Tibial nerve (tissue), 4 donors: ENCODE data around the gene RCE1. TPM values are rescaled to one million over a fixed set of nuclear protein-coding genes. Genes with fewer than 3 reads are reported as not detected.

Experiments used
- DNase-seq, 2 donors: peaks; one replicate each; pipeline ENCODE4 v3.0.0-alpha.2; 2019; ENCODE audit warnings: low spot score in 2 of 2
- H3K27ac ChIP-seq, 4 donors: fragments of 200-600 bp; sonication (generic) in 3 of 4; one replicate each; pipeline ENCODE4 v1.5.1; 2017 to 2019; ENCODE audit warnings: mild to moderate bottlenecking in 1 of 4
- H3K27me3 ChIP-seq, 2 donors: fragments of 200-600 bp; sonication (generic) in 1 of 2; one replicate each; pipeline versions ENCODE4 v1.5.1 to v1.6.0; 2017 to 2019
- H3K36me3 ChIP-seq, 3 donors: fragments of 200-600 bp; sonication (generic); one replicate each; pipeline ENCODE4 v1.5.1; 2018 to 2019
- H3K4me1 ChIP-seq, 4 donors: fragments of 200-600 bp; sonication (generic) in 3 of 4; one replicate each; pipeline ENCODE4 v1.5.1; 2017 to 2019
- H3K4me3 ChIP-seq, 4 donors: fragments of 200-600 bp; sonication (generic) in 3 of 4; one replicate each; pipeline ENCODE4 v1.5.1; 2017 to 2019; ENCODE audit warnings: mild to moderate bottlenecking in 1 of 4, moderate library complexity in 1 of 4
- H3K9me3 ChIP-seq, 4 donors: fragments of 200-600 bp; sonication (generic) in 3 of 4; one replicate each; pipeline ENCODE4 v1.5.1; 2017 to 2019
- EP300 ChIP-seq, 2 donors: sonication (generic); formaldehyde crosslinking; IDR thresholded peaks; one replicate each; pipeline ENCODE4 v1.6.1; 2017; ENCODE audit warnings: antibody characterized with exemption in 2 of 2, mild to moderate bottlenecking in 1 of 2
- POLR2A ChIP-seq, 2 donors: fragments of 450-650 bp; IDR thresholded peaks; one replicate each; pipeline ENCODE4 v1.6.1; 2017; ENCODE audit warnings: antibody characterized with exemption in 2 of 2, mild to moderate bottlenecking in 2 of 2, moderate library complexity in 2 of 2
- WGBS, 2 donors: methylation state at CpG; one replicate each; pipeline ENCODE4 v1.1.5; 2018; 5-methylcytosine and 5-hydroxymethylcytosine counted together
- total RNA-seq, 4 donors: library from RNA; depleted of rRNA; stranded (reverse); fragments of >200 nt; gene quantifications; one replicate each; pipeline ENCODE4 v1.1.0, GENCODE V29; 2016
- TF ChIP-seq, protein P1 (sequence below), 5 experiments: fragments of 200-600 bp in 3 of 5; fragments of 450-650 bp in 2 of 5; sonication (generic) in 3 of 5; IDR thresholded peaks; one replicate each; pipeline ENCODE4 v1.5.1; 2016 to 2019; ENCODE audit warnings: antibody characterized with exemption in 5 of 5, mild to moderate bottlenecking in 3 of 5, moderate library complexity in 2 of 5

RCE1 gene
- total RNA-seq, 4 donors from 2014 or later = 18.1 to 25.8 (median 20.9) TPM

DNA sequence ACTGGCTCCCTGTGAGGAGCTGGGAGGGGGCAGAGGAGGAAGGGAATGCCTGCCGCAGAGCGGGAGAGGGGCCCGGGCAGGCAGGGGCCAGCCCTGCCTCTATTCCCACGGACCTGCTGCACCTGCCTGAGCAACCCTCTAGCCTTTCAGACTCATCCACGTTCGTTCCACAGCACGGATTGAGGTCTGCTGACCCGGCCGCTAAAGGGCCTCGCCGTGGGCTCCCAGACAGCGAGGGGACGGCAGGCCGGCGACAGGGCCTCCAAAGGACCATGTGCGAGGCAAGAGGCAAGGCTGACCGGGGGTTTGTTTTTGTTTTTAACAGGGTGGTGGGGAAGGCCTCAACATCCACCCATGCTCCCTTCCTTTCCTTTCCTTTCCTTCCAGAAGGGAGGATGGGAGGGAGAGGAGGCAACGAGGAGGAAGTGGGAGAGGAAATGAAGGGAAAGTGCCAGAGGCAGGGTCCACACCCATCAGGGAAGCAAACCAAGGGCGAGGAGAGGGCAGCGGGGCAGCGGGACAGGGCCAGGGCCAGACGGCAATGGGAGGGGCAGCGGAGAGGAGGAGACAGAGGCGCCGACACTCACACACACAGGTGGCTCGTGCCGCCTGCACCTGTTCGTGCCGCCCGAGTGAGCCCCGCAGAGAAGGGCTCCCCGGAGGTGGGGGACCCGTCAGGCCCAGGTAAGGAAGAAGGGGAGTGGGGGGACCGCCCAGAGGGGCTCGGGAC lies 21.1 kb downstream of the RCE1 start:
- H3K4me1 ChIP-seq = peaks cover 0 to 14% (median 0%) of the 10 kb centered on the region in 4 donors
- no peak for DNase-seq
- WGBS, 2 donors = 71 to 79% methylated on average over 31 to 35 of the region's 35 CpGs
- H3K4me3 ChIP-seq = no peak overlapping the region
- no peaks in the 10 kb centered on the region for H3K9me3 ChIP-seq
- H3K27ac ChIP-seq = no peak overlapping the region
- TF ChIP-seq EP300 (IDR thresholded peaks at IDR 0.05) (no peak), POLR2A (IDR thresholded peaks at IDR 0.05) (no peak)
- TF ChIP-seq, protein P1, sequence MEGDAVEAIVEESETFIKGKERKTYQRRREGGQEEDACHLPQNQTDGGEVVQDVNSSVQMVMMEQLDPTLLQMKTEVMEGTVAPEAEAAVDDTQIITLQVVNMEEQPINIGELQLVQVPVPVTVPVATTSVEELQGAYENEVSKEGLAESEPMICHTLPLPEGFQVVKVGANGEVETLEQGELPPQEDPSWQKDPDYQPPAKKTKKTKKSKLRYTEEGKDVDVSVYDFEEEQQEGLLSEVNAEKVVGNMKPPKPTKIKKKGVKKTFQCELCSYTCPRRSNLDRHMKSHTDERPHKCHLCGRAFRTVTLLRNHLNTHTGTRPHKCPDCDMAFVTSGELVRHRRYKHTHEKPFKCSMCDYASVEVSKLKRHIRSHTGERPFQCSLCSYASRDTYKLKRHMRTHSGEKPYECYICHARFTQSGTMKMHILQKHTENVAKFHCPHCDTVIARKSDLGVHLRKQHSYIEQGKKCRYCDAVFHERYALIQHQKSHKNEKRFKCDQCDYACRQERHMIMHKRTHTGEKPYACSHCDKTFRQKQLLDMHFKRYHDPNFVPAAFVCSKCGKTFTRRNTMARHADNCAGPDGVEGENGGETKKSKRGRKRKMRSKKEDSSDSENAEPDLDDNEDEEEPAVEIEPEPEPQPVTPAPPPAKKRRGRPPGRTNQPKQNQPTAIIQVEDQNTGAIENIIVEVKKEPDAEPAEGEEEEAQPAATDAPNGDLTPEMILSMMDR (IDR thresholded peaks at IDR 0.05) = no peak
- no peaks in the 10 kb centered on the region for H3K27me3 ChIP-seq
- H3K36me3 ChIP-seq = peaks cover 0 to 91% (median 0%) of the 10 kb centered on the region in 3 donors

DNA sequence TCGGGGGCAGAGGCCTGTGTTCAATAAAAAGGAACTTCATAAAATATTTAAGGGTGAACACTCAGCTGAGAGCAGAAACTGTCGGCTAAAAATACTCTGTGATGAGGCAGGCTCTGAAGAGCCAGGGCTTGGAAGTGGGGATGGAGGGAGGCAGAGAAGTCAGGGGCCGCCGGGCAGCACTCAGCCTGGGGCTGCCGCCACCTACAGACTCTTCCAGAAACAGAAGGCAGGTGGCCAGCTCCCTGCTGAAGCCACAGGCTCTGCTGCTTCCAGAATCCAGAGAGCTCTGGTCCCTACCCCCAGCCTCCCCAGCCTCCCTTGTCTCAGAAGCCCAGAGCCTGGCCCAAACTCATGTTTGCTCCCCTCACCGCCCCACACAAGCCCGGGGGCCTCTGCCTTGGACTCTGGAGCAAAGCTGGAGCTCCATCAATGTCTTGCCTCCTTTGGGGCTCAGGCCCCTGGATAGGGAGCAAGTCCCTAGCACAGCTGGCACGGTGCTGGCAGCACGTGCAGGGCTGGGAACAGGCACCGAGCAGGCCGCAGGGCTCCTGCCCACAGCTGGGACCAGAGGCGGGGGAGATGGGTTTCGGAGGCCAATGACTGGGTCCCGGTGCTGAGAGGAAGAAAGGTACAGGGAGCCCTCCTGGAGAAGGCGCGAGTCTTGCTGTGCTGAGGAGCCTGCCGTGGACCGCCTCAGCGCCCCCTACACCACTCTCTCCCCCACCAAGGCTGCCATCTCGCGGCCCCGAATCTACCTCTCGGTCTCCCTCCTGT lies 21.9 kb downstream of the RCE1 start:
- 83 to 84% methylated on average over 23 of the region's 23 CpGs for WGBS, 2 donors
- Histone ChIP-seq H3K9me3 (no peaks in the 10 kb centered on the region), H3K27me3 (no peaks in the 10 kb centered on the region), H3K4me3 (no peak overlapping the region), H3K27ac (no peak overlapping the region), H3K4me1 (peaks cover 0 to 13% (median 0%) of the 10 kb centered on the region in 4 donors), H3K36me3 (peaks cover 0 to 91% (median 0%) of the 10 kb centered on the region in 3 donors)
- TF ChIP-seq EP300 (IDR thresholded peaks at IDR 0.05) (no peak), POLR2A (IDR thresholded peaks at IDR 0.05) (no peak)
- TF ChIP-seq, protein P1 (IDR thresholded peaks at IDR 0.05) = no peak
- no peak for DNase-seq

DNA sequence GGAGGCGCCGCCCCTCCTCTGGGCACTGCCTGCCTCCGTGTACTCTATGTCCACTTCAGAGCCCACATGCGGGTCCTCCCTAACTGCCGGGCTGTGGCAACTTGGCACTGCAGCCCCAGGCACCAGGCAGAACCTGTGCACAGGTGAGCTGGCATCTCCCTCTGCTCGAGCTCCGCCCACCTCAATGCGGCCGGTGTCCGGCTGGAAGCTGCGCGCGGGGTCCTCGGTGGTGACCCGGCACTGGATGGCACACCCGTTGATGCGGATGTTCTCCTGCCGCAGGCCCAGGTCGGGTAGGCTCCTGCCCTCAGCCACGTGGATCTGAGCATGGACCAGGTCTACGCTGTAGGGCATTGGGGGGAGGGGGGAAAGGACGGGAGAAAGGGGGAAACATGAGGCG lies 22.8 kb downstream of the RCE1 start:
- no peak for TF ChIP-seq EP300 (IDR thresholded peaks at IDR 0.05)
- TF ChIP-seq, protein P1 (IDR thresholded peaks at IDR 0.05) = no peak
- TF ChIP-seq POLR2A (IDR thresholded peaks at IDR 0.05) = no peak
- Histone ChIP-seq H3K36me3 (peaks cover 0 to 91% (median 0%) of the 10 kb centered on the region in 3 donors), H3K27me3 (no peaks in the 10 kb centered on the region), H3K9me3 (no peaks in the 10 kb centered on the region), H3K4me3 (no peak overlapping the region), H3K4me1 (peaks cover 0 to 13% (median 0%) of the 10 kb centered on the region in 4 donors), H3K27ac (no peak overlapping the region)
- 90% methylated on average over 18 to 23 of the region's 23 CpGs for WGBS, 2 donors
- no peak for DNase-seq

DNA sequence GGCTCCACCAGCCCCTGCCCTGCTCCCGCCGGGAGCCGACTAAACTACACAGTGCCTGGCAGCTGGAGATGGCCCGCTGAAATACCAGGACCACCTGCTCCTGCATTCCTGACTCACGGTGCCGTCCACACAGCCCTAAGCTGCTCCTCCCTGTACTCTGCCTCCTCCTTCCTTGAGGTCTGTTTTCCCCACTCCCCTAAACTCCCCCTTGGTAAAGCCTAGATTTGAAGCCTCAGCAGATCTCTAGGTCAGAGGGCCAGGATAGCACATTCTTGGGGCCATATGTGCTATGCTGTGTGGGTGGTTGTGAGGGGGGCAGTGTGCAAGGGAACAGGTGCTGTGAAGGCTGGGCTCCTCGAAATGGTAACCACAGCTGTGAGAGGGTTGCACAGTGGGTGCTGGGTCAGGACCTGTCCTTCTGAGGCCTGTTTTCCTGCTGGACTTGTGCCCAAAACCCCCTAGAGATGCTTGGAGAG lies 23.3 kb downstream of the RCE1 start:
- Histone ChIP-seq H3K9me3 (no peaks in the 10 kb centered on the region), H3K36me3 (peaks cover 0 to 91% (median 0%) of the 10 kb centered on the region in 3 donors), H3K4me3 (no peak overlapping the region), H3K27me3 (no peaks in the 10 kb centered on the region), H3K27ac (no peak overlapping the region), H3K4me1 (peaks cover 0 to 13% (median 0%) of the 10 kb centered on the region in 4 donors)
- DNase-seq = no peak
- TF ChIP-seq, protein P1 (IDR thresholded peaks at IDR 0.05) = no peak
- TF ChIP-seq POLR2A (IDR thresholded peaks at IDR 0.05) = no peak
- TF ChIP-seq EP300 (IDR thresholded peaks at IDR 0.05) = no peak
- 57 to 59% methylated on average over 7 of the region's 7 CpGs for WGBS, 2 donors
